Panc1 (cell line): ENCODE measurements around the gene NAT9.

ENCODE experiments used
- POLR2AphosphoS5 ChIP-seq: IDR thresholded peaks from 2 replicates; pipeline ENCODE4 v1.6.1; 2012; ENCODE audit warnings: mild to moderate bottlenecking, low read depth, low read length, moderate library complexity
- SIN3A ChIP-seq: IDR thresholded peaks from 2 replicates; pipeline ENCODE4 v1.6.1; 2012; ENCODE audit warnings: low read depth, mild to moderate bottlenecking, low read length, moderate library complexity, borderline replicate concordance; ENCODE audit not compliant: insufficient read depth
- TCF7L2 ChIP-seq: IDR thresholded peaks from 2 replicates; pipeline ENCODE4 v1.6.1; 2011; ENCODE audit warnings: mild to moderate bottlenecking, low read depth, low read length, inconsistent platforms
- TF ChIP-seq, protein P1 (sequence below): fragments of 450-650 bp; IDR thresholded peaks from 2 replicates; pipeline ENCODE4 v1.5.1; 2017; ENCODE audit warnings: mild to moderate bottlenecking
- TF ChIP-seq, protein P2 (sequence below), 2 experiments: IDR thresholded peaks; 2 replicates each; pipeline ENCODE4 v1.6.1; 2011 to 2012; ENCODE audit warnings: low read depth in 2 of 2, control low read depth in 1 of 2, low read length in 1 of 2, mild to moderate bottlenecking in 1 of 2, moderate library complexity in 1 of 2; ENCODE audit not compliant: insufficient read depth in 1 of 2

DNA sequence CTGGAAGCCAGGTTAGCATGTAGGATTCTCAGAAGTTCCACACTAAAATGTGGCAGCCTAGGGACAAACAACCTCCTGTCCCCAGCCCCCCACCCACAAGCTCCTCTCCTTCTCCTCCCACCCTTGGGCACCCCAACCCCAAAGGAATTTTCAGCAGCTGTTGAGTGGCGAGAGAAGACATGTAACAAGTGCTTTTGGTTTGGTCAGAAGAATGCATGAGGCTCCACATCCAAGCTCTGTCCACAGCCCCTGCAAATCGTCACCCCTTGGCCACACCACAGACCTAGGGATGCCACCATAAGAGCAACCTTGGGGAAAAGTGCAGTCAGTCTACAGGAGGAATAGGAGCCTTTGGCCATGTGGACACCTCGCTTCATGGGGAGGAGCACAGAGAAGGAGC, 51.0 kb downstream of the NAT9 start:
- TF ChIP-seq, protein P1, sequence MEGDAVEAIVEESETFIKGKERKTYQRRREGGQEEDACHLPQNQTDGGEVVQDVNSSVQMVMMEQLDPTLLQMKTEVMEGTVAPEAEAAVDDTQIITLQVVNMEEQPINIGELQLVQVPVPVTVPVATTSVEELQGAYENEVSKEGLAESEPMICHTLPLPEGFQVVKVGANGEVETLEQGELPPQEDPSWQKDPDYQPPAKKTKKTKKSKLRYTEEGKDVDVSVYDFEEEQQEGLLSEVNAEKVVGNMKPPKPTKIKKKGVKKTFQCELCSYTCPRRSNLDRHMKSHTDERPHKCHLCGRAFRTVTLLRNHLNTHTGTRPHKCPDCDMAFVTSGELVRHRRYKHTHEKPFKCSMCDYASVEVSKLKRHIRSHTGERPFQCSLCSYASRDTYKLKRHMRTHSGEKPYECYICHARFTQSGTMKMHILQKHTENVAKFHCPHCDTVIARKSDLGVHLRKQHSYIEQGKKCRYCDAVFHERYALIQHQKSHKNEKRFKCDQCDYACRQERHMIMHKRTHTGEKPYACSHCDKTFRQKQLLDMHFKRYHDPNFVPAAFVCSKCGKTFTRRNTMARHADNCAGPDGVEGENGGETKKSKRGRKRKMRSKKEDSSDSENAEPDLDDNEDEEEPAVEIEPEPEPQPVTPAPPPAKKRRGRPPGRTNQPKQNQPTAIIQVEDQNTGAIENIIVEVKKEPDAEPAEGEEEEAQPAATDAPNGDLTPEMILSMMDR: no peak
- TF ChIP-seq POLR2AphosphoS5: no peak
- no peak for TF ChIP-seq SIN3A
- TF ChIP-seq, protein P2, sequence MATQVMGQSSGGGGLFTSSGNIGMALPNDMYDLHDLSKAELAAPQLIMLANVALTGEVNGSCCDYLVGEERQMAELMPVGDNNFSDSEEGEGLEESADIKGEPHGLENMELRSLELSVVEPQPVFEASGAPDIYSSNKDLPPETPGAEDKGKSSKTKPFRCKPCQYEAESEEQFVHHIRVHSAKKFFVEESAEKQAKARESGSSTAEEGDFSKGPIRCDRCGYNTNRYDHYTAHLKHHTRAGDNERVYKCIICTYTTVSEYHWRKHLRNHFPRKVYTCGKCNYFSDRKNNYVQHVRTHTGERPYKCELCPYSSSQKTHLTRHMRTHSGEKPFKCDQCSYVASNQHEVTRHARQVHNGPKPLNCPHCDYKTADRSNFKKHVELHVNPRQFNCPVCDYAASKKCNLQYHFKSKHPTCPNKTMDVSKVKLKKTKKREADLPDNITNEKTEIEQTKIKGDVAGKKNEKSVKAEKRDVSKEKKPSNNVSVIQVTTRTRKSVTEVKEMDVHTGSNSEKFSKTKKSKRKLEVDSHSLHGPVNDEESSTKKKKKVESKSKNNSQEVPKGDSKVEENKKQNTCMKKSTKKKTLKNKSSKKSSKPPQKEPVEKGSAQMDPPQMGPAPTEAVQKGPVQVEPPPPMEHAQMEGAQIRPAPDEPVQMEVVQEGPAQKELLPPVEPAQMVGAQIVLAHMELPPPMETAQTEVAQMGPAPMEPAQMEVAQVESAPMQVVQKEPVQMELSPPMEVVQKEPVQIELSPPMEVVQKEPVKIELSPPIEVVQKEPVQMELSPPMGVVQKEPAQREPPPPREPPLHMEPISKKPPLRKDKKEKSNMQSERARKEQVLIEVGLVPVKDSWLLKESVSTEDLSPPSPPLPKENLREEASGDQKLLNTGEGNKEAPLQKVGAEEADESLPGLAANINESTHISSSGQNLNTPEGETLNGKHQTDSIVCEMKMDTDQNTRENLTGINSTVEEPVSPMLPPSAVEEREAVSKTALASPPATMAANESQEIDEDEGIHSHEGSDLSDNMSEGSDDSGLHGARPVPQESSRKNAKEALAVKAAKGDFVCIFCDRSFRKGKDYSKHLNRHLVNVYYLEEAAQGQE (IDR thresholded peaks at IDR 0.05; ENCODE audit: insufficient read depth in 1 of 2, low read depth in 2 of 2, low read length in 1 of 2): no peak
- no peak for TF ChIP-seq TCF7L2
